Ureter (tissue), 1 donor: ENCODE results near the gene PPM1F. TPM values are rescaled to one million over a fixed set of nuclear protein-coding genes. Genes with fewer than 3 reads are reported as not detected.
A peak's percentile ranks its signal among the peaks of the same experiment; 100 is the strongest.

Experiments used
- DNase-seq: peaks from one replicate; pipeline ENCODE4 v3.0.0-alpha.2; 2020; ENCODE audit warnings: low spot score
- total RNA-seq: library from RNA; stranded (reverse); gene quantifications from one replicate; pipeline ENCODE4 v1.2.4, GENCODE V29; 2023
- donor health status: DM: yes; HTN: yes; CAD: no.

PPM1F gene, protein sequence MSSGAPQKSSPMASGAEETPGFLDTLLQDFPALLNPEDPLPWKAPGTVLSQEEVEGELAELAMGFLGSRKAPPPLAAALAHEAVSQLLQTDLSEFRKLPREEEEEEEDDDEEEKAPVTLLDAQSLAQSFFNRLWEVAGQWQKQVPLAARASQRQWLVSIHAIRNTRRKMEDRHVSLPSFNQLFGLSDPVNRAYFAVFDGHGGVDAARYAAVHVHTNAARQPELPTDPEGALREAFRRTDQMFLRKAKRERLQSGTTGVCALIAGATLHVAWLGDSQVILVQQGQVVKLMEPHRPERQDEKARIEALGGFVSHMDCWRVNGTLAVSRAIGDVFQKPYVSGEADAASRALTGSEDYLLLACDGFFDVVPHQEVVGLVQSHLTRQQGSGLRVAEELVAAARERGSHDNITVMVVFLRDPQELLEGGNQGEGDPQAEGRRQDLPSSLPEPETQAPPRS
- total RNA-seq: 39.9 TPM

DNA sequence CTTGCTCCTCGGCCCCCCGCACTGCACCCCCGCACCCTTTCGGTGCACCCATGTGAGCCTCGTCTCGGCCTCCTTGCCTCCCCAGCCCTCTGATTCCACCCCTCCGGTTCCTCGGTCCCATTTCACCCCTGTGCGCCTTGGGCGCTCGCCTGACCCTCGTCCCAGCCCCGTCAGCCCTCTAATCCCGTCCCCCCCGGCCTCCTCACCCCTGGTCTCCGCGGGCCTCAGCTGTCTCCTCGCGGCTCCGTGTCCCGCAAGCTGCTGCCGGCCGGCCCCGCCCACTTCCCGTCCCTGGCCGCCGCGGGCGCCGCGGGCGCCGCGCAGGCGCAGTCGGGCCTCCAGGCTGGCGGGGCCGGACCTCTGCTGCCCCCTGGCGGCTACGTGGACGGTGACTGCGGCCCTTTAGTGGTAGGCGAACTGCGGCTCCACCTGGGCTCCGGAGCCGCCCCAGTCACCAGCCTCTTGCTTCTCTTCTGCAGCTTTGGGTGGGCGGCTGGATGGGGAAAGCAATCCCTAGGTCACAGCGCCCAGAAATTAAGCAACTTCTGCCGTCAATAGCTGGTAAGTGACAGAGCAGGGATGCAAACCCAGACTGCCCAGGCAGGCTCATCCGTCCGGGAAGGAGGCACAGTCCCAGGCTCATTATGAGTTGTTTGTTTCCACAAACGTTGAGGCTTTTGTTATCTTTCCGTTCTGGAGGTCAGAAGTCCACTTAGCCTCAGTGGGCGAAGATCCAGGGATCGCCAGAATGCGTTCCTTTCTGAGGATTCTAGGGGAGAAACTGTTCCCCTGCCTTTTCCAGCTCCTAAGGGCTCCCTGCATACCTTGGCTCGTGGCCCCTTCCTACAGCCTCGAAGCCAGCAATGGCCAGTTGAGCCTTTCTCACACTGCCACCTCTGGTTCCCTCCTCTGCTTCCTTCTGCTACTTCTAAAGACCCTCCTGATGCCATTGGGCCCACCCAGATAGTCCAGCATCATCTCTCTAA lies at the start of gene PPM1F:
Gene PPM1F, minus strand, starts transcription at position 263 of the 986 bp plus-strand sequence. CDS start 6,800 bp downstream, outside the sequence.
- peak; percentile 87 for DNase-seq

- no peak for DNase-seq
Measured at GRCh38 chr22:22001664-22002525, 49.2 kb upstream of the PPM1F start.

DNA sequence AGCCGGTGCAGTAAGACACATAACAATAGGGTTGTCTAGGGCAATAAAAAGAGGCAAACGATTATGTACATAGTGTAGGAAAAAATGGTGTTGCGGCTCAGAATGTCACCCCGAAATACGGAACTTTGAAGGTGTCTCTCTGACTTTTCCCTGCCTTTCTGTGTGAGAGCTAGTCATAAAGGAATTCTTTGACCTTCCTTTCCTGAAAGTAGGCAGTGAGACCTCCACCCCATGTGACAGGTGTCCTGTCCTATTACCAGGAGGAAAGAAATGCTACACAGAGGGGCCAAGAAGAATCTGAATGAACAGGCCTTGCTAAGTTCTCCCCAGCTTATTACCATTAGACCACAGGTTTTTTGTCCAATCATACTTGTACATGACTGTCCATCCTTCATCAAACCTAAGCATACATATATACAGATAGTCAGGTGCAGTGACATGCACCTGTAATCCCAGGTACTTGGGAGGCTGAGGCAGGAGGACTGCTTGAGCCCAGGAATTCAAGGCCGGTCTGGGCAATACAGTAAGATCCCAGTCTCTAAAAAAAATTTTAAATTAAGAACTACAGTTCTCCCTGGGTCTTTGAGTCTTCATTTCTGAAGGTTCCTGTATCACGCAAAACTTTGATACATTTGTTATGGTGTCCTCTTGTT lies 46.1 kb upstream of the PPM1F start:
- no peak for DNase-seq

DNA sequence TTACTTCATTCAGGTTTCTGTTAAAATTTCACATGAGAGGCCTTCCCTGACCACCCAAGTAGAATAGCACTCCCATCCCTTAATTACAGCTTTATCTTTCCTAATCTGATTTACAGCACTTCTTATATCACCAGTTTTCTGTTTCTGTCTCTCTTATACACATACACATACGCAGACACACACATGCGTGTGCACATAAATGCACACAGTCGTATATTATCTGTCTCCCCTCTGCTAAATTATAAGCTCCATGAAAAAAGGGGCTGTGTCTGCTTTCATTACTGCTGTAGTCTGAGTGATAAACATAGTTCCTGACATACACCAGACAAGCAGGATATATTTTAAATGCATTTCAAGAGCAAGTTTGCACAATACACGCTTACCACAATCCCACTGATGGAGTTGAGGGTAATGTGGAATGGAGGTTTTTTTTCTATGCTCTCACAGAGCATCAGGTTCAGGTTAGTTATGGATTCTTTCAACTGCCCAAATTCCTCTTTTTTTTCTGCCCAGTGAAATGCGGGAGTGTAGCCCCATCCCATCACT lies 43.6 kb upstream of the PPM1F start:
- no peak for DNase-seq

- DNase-seq: no peak
Measured at GRCh38 chr22:21995660-21996059, 43.0 kb upstream of the PPM1F start.

- no peak for DNase-seq
Measured at GRCh38 chr22:21994881-21995444, 42.3 kb upstream of the PPM1F start.

DNA sequence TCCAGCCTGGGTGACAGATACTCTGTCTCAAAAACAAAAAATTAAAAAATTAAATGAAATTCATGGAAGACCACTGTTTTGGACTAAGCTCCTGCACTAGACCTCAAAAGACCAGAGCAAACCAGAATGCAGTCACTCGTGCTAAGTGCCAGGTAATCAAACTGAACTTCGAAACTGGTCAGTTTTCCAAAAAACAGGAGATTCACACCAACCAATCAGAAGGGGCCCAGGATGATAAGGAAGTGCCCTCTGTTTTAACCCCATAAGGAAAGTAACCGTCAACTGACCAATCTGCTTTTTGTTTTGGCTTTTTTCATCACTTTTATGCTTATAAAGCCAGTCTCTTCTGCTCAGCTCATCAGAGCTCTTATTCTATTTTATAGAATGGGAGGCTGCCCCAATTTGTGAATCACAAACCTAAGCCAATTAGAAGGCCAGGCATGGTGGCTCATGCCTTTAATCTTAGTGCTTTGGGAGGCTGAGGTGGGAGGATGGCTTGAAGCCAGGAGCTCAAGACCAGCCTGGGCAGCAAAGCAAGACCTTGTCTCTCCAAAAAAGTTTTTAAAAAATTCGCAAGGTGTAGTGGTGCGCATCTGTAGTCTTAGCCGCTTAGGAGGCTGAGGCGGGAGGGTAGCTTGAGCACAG lies 40.1 kb upstream of the PPM1F start:
- DNase-seq: no peak

DNA sequence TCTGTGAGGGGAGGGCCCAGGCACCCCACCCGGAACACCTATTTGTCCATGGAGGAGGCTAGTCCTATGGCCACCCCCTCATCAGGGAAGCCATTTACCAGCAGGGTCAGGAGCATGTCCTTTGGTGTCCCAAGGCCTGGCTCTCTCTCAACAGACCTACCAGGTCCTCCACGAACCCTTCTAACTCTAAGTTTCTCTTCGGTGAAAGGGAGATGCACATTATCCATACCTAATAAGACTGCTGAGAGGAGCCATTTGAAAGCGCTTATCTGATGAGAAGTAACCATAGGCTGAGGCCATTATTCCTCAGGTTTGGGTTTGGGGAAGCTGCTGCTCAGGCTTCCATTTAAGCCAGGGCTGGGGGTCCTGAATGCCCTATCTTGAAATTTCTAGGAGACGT lies 39.1 kb upstream of the PPM1F start:
- DNase-seq: no peak

GRCh38 chr22:21991304-21991596 lies 38.6 kb upstream of the PPM1F start:
- DNase-seq: no peak

DNA sequence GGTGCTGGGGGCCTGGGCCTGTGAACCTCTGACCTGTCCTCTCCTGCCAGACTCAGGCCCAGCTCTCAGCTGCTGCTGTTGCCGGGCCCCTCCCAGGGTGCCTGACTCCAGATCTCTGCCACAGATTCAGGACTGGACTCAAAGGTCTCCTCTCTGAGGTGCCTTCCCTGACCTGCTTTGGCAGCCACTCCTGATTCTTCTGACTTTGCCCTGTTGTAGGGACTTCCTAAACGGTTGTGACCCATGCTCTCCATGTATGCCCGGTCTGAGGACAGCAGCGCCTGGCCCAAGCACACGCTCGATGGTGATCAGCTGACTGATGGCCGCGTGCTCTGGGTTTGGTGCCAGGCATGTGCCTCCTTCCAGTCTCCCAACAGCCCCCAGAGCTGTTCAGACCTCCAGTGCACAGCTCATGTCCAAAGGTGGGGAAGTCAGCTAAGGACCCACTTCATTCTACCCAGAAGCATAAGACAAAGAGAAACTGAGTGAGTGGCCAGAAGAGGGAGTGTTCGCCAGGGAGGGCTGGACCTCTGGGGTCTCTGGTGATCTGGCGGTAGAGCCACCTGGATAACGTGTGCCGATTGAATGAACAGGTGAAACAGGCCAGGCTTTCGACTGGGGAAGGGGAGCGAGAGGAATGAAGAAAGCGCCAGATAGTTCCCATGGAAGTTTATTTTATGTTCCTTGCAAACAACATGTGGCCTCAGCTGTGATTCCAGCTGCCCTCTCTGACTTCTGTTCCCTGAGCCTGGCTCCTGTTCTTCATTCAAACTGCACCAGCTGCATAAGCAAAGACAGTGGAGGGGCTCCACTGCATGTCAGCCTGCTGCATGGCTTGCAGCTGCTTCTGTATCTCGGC lies 38.0 kb upstream of the PPM1F start:
- no peak for DNase-seq

DNA sequence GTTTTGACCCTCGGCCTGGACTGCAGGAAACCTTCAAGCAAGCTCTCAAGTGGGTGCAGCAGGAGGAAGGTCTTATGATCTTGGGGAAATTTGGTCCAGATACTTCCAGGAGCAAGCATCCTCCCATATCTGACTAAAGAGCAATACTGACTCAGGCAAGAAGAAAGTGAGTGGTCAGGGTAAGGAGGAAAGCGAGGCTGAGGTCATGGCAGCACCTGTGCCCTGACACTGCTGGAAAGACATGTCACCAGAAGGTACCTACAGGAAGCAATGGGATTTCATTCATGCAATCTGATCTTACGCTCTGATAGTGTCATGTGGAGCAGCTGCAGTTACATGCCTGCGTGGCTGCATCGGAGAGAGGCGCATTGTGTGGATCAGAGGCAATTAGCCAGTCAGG lies 36.4 kb upstream of the PPM1F start:
- DNase-seq: no peak

- DNase-seq: no peak
Measured at GRCh38 chr22:21985214-21985613, 32.6 kb upstream of the PPM1F start.

- DNase-seq: no peak
Measured at GRCh38 chr22:21984793-21985192, 32.1 kb upstream of the PPM1F start.

GRCh38 chr22:21982338-21982965 lies 29.8 kb upstream of the PPM1F start, which contains the start of gene TOP3B:
TOP3B (minus strand) TSS chr22:21982787; CDS start chr22:21975709, 7,078 bp downstream.
- DNase-seq: peak; percentile 85

GRCh38 chr22:21981874-21982273 lies 29.2 kb upstream of the PPM1F start:
- no peak for DNase-seq

DNA sequence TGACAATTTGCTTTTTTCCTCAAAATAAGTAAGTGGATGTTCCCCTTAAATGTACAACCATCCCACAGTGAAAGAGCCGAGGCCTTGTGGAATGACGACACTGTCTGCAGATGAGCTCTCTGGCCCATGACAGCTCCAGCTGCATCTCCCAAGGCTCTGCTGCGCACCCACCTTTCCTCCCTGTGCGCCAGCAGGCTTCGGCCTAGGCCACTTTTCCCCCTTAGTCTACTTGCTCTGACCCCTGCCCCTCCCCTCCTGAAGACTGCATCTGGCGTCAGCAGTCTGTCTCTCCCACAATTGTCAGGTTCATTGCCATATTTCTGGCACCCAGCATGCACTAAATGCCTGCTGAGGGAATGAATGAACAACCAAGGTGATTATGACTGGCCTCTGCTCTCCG lies 27.9 kb upstream of the PPM1F start:
- no peak for DNase-seq

- no peak for DNase-seq
Measured at GRCh38 chr22:21978564-21979386, 26.1 kb upstream of the PPM1F start.

GRCh38 chr22:21977814-21978213 lies 25.2 kb upstream of the PPM1F start:
- no peak for DNase-seq
